ENCODE measurements around the gene MECP2.

DNA sequence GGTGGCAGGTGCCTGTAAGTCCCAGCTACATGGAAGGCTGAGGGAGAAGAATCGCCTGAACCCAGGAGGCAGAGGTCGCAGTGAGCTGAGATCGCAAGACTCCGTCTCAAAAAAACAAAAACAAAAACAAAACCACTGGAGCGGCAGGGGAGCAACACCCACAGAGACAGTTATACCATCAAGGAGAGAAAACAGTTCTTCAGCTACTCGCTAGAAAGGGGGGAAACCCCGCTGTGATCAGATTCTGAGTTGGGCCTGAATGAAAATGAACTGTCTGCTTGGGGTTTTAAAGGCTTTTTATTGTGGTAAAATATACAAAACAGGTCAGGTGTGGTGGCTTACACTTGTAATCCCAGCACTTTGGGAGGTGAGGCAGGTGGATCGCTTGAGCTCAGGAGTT, 61.0 kb downstream of the MECP2 start:
- TF ChIP-seq, protein P1, sequence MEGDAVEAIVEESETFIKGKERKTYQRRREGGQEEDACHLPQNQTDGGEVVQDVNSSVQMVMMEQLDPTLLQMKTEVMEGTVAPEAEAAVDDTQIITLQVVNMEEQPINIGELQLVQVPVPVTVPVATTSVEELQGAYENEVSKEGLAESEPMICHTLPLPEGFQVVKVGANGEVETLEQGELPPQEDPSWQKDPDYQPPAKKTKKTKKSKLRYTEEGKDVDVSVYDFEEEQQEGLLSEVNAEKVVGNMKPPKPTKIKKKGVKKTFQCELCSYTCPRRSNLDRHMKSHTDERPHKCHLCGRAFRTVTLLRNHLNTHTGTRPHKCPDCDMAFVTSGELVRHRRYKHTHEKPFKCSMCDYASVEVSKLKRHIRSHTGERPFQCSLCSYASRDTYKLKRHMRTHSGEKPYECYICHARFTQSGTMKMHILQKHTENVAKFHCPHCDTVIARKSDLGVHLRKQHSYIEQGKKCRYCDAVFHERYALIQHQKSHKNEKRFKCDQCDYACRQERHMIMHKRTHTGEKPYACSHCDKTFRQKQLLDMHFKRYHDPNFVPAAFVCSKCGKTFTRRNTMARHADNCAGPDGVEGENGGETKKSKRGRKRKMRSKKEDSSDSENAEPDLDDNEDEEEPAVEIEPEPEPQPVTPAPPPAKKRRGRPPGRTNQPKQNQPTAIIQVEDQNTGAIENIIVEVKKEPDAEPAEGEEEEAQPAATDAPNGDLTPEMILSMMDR (conservative IDR thresholded peaks at IDR 0.05 in 1 of 2, IDR thresholded peaks at IDR 0.05 in 1 of 2; ENCODE audit: low read depth in 1 of 2, low read length in 2 of 2): no peak
- no peak for TF ChIP-seq EZH2 (IDR thresholded peaks at IDR 0.05; ENCODE audit: low read length, missing control alignments)

All from fibroblast of lung (primary cell).